Measurements from ENCODE around the gene SFMBT2.

SFMBT2 gene

GRCh38 chr10:7424919-7425318, 14.1 kb upstream of the SFMBT2 start:
- no peak for DNase-seq

GRCh38 chr10:7424315-7424714, 13.5 kb upstream of the SFMBT2 start:
- no peak for DNase-seq

- DNase-seq, result no peak
Observed at GRCh38 chr10:7423521-7423920, 12.7 kb upstream of the SFMBT2 start.

GRCh38 chr10:7421526-7421925, 10.7 kb upstream of the SFMBT2 start:
- no peak for DNase-seq

GRCh38 chr10:7419998-7420397, 9.2 kb upstream of the SFMBT2 start:
- no peak for DNase-seq

- no peak for DNase-seq
Observed at GRCh38 chr10:7417807-7418206, 7.0 kb upstream of the SFMBT2 start.

- no peak for DNase-seq
Observed at GRCh38 chr10:7417103-7417623, 6.3 kb upstream of the SFMBT2 start.

- no peak for DNase-seq
Observed at GRCh38 chr10:7414766-7415165, 3.9 kb upstream of the SFMBT2 start.

- DNase-seq, result no peak
Observed at GRCh38 chr10:7412928-7413282, 2.1 kb upstream of the SFMBT2 start.

GRCh38 chr10:7412237-7412927, 1.5 kb upstream of the SFMBT2 start:
- DNase-seq, result peak; percentile 14 to 37

GRCh38 chr10:7411671-7412128, 866 bp upstream of the SFMBT2 start:
- DNase-seq, result peak; percentile 31 to 35

GRCh38 chr10:7410301-7410861, 453 bp downstream of the SFMBT2 start:
- DNase-seq, result peak; percentile 41 to 52

GRCh38 chr10:7409732-7410168, 1.1 kb downstream of the SFMBT2 start:
- peak in 1 of 2 donors; percentile 33 for DNase-seq

- DNase-seq, result peak; percentile 52 to 58
Observed at GRCh38 chr10:7409045-7409731, 1.6 kb downstream of the SFMBT2 start.

- DNase-seq, result peak; percentile 52 to 56
Observed at GRCh38 chr10:7408291-7409044, 2.4 kb downstream of the SFMBT2 start.

GRCh38 chr10:7407368-7408290, 3.2 kb downstream of the SFMBT2 start:
- DNase-seq, result peak; percentile 36 to 53

- DNase-seq, result no peak
Observed at GRCh38 chr10:7406712-7407333, 4.0 kb downstream of the SFMBT2 start.

- peak in 1 of 2 donors; percentile 13 for DNase-seq
Observed at GRCh38 chr10:7405637-7406036, 5.2 kb downstream of the SFMBT2 start.

GRCh38 chr10:7403620-7404019, 7.2 kb downstream of the SFMBT2 start:
- DNase-seq, result no peak

GRCh38 chr10:7401782-7402181, 9.1 kb downstream of the SFMBT2 start:
- DNase-seq, result no peak

GRCh38 chr10:7401156-7401555, 9.7 kb downstream of the SFMBT2 start:
- DNase-seq, result no peak

All from activated CD4-positive, alpha-beta T cell treated with anti-CD3 and anti-CD28 coated beads for 4 hours (primary cell).